Parietal lobe (tissue), 1 donor: ENCODE measurements around the gene CXorf51A. TPM values are rescaled to one million over a fixed set of nuclear protein-coding genes. Genes with fewer than 3 reads are reported as not detected.

Experiments used
- total RNA-seq: library from RNA; depleted of rRNA; stranded (reverse); fragments of >200 nt; gene quantifications from one replicate; pipeline ENCODE4 v1.2.3, GENCODE V29; 2014

CXorf51A gene
- total RNA-seq, result not detected

GRCh38 chrX:146814644-146815043 lies at the start of gene CXorf51A:
TSS of gene CXorf51A (minus strand) at chrX:146814744. CDS start at chrX:146814723, 21 bp downstream.

GRCh38 chrX:146809471-146809870 lies 5.1 kb downstream of the CXorf51A start, which contains the start of gene CXorf51B:
TSS of gene CXorf51B (plus strand) at chrX:146809771. CDS start at chrX:146809792, 21 bp downstream.

Other genes with a start within 250 kb of the CXorf51A start
- gene CXorf51B, start 5.0 kb downstream of the CXorf51A start, total RNA-seq, result not detected